Epithelial cell of esophagus (primary cell): Measurements from ENCODE around the gene NRSN2.

Source experiments
- DNase-seq: peaks from one replicate; pipeline ENCODE4 v3.0.0; 2010; ENCODE audit warnings: low read depth
- H3K4me3 ChIP-seq: 2 replicates; pipeline ENCODE4 v1.5.1; 2011; ENCODE audit warnings: mild to moderate bottlenecking, low read length, control low read depth
- TF ChIP-seq, protein P1 (sequence below): IDR thresholded peaks from 2 replicates; pipeline ENCODE4 v1.5.1; 2011; ENCODE audit warnings: low read depth, mild to moderate bottlenecking, low read length, control low read depth, inconsistent platforms; ENCODE audit not compliant: insufficient read depth; ENCODE audit errors: missing control alignments

Gene NRSN2

DNA sequence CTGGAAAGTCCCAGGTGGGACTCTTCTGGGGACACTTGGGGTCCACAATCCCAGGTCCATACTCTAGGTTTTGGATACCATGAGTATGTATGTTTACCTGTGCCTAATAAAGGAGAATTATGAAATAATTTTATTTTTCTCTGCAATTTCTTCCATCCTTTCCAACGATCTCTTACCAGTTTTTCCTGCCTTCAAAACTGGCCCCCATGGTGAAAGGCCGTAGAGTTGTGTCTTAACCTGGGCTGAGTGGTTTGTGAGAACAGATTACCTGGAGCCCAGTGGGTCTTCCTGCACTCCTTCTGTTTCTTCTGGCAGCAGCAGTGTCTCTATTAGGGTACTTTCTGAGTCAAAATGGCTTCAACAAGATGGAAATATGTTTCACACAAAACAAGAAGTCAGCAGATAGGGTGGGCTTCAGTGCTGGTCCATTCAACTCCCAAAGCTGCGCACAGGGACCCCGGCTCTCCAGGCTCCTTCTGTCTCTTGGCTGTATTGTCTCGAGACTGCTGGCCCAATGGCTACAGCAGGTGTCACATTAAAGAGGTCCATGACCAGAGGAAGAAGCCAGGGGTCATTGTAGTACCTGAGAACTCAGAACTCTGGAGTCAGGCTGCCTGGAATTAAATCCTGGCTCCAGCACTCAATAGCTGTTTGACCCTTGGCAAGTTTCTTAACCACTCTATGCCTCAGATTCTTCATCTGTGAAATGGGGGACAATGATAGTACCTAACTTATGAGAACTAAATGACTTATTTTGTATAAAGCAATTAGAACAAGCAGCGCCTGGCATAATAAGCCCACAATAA lies 50.7 kb downstream of the NRSN2 start:
- TF ChIP-seq, protein P1, sequence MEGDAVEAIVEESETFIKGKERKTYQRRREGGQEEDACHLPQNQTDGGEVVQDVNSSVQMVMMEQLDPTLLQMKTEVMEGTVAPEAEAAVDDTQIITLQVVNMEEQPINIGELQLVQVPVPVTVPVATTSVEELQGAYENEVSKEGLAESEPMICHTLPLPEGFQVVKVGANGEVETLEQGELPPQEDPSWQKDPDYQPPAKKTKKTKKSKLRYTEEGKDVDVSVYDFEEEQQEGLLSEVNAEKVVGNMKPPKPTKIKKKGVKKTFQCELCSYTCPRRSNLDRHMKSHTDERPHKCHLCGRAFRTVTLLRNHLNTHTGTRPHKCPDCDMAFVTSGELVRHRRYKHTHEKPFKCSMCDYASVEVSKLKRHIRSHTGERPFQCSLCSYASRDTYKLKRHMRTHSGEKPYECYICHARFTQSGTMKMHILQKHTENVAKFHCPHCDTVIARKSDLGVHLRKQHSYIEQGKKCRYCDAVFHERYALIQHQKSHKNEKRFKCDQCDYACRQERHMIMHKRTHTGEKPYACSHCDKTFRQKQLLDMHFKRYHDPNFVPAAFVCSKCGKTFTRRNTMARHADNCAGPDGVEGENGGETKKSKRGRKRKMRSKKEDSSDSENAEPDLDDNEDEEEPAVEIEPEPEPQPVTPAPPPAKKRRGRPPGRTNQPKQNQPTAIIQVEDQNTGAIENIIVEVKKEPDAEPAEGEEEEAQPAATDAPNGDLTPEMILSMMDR = no peak
- DNase-seq = no peak
- no peak overlapping the region for H3K4me3 ChIP-seq

DNA sequence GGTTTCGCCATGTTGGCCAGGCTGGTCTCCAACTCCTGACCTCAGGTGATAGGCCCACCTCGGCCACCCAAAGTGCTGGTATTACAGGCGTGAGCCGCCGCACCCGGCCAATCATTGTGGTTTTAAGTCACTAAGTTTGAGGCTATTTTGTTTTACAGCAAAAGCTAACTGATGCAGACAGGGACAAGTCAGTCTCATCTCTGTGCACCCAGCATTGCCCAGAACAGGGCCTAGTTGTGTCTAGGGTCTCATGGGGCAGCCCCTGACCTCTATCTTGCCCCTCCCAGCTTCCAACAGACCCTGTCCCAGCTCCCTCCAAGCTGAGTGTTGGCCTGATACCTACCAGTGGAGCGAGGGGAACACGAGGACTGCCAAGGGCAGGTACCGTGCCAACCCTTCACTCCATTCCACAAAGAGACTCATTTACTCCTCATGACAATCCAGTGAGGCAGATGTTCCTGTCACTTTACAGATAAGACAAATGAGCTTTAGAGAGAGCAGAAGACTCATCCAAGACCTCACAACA lies 52.3 kb downstream of the NRSN2 start:
- TF ChIP-seq, protein P1 = no peak
- H3K4me3 ChIP-seq = no peak overlapping the region
- DNase-seq = no peak

DNA sequence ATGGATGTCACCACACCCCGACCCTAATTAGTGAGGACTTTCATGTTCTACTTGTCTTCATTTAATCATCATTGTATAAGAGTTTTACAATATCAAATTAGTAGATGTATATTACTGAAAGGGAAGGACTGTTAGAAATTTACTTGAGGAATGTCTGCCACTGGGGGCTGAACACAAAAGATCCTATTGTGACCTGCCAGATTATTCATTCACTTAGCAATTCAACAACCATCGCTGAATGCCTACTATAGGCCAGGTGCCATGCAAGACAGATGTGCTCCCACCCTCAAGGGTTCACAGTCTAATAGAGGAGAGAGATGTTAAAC lies 53.2 kb downstream of the NRSN2 start:
- no peak overlapping the region for H3K4me3 ChIP-seq
- TF ChIP-seq, protein P1 = no peak
- DNase-seq = no peak

DNA sequence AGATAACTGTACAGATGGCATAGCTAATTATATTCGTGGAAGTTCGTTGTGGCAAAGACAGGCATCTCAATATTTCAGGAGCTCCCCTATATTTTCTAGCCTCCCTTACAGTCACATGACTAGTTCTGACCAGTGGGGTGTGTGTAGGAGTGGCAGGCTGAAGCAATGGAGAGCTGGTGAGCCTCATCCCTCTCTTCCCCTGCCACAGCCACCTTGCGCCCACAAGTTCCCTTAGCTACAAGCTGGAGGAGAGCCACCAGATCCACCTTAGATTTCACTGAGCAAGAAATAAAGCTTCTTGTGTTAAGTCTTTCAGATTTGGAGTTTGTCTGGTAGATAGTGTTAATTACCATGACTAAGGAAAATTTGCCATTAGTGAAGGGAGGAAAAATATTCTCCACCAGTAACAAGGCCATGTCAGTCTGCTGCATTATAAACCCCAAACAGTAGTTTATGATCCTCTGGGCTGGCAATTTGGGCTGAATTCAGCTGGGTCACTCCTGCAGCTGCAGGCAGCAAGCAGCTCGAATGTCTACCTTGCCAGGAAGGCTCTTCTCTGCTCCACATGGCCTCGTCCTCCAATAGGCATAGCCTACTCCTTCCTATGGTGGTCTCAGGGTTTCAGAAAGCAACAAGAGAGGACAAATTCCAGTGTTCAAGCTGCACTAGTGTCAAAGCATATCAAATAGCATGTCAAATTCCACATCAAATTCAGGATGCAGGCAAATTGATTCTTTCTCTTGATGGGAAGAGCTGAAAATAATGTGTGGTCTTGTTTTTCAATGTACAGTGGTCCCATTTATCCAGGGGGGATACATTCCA lies 53.8 kb downstream of the NRSN2 start:
- no peak overlapping the region for H3K4me3 ChIP-seq
- TF ChIP-seq, protein P1 = no peak
- peak; percentile 37 for DNase-seq

DNA sequence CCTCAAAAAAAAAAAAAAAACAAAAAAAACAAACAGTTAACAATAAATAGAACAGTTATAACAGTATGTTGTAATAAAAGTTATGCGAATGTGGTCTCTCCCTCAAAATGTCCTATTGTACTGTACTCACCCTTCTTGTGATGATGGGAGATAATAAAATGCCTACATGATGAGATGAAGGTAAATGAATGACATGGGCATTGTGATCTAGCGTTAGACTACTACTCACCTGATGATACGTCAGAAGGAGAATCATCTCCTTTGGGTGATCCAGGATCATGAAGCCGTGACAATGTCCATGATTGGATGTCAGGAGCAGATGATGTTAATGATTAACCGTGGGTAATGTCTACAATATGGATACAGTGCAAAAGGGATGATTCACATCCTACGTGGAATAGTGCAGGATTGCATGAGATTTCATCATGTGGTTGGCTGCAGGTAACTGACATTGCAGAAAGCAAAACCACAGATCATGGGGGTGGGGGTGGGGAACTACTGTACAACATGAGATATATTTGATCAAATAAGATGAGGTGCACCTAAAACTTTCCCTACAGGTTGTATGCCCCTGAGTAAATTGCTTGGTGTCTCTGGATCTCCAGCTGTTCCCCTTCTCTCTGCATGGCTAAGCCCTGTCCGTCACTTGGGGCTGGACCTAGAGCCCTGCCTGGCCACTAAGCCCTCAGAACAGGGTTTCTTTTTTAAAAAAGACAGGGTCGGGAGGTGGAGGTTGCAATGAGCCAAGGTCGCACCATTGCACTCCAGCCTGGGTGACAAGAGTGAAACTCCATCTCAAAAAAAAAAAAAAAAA lies 55.0 kb downstream of the NRSN2 start:
- no peak overlapping the region for H3K4me3 ChIP-seq
- peak; percentile 98 for DNase-seq
- TF ChIP-seq, protein P1 = no peak

DNA sequence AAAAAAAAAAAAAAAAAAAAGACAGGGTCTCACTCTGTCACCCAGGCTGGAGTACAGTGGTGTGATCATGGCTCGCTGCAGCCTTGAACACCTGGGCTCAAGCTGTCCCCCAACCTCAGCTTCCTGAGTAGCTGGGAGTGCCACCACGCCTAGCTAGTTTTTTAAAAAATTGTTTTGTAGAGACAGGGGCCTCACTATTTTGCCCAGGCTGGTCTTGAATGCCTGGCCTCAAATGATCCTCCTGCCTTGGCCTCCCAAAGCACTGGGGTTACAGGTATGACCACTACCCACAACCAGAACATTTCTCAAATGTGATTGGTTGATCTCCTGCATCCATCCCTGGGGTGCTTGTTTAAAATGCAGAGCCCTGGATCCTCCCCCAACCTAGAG lies 55.6 kb downstream of the NRSN2 start:
- no peak overlapping the region for H3K4me3 ChIP-seq
- no peak for DNase-seq
- TF ChIP-seq, protein P1 = no peak
